ENCODE data around the gene MS4A2.
"Not testable (repeated sequence)": the region's sequence is repeated elsewhere in the genome, so short reads cannot be mapped to it uniquely, and the experiment has no call there.

The MS4A2 gene
- 0 to 0.10 (median 0.04) reads per million in 4 experiments for total RNA-seq

GRCh38 chr11:60088364-60088763 is at the start of gene MS4A2:
MS4A2 (plus strand) TSS chr11:60088664; CDS start chr11:60088766, 102 bp downstream.
- DNase-seq = no peak

GRCh38 chr11:60040109-60040508 is 48.4 kb upstream of the MS4A2 start, which contains the start of gene OOSP2:
OOSP2 (plus strand) TSS chr11:60040409; CDS start chr11:60040460, 51 bp downstream.
- no peak for DNase-seq

GRCh38 chr11:60050422-60050821 is 38.0 kb upstream of the MS4A2 start:
- DNase-seq = not testable (repeated sequence)

GRCh38 chr11:60050839-60051238 is 37.6 kb upstream of the MS4A2 start:
- not testable (repeated sequence) for DNase-seq

- no peak for DNase-seq
These were observed 32.0 kb upstream of the MS4A2 start, which contains the start of gene MS4A3 for GRCh38 chr11:60056349-60056969. MS4A3 (plus strand) TSS chr11:60056665; CDS start chr11:60061161, 4,496 bp downstream.

GRCh38 chr11:60059052-60059451 is 29.4 kb upstream of the MS4A2 start:
- DNase-seq = no peak

GRCh38 chr11:60059521-60060240 is 28.8 kb upstream of the MS4A2 start:
- DNase-seq = no peak

- DNase-seq = no peak
These were observed 24.4 kb upstream of the MS4A2 start for GRCh38 chr11:60064111-60064510.

- DNase-seq = no peak
These were observed 22.7 kb upstream of the MS4A2 start for GRCh38 chr11:60065801-60066200.

GRCh38 chr11:60069450-60069849 is 19.0 kb upstream of the MS4A2 start:
- DNase-seq = no peak

- DNase-seq = not testable (repeated sequence)
These were observed 16.8 kb upstream of the MS4A2 start for GRCh38 chr11:60071644-60072043.

- no peak for DNase-seq
These were observed 11.1 kb upstream of the MS4A2 start for GRCh38 chr11:60077216-60077817.

- no peak for DNase-seq
These were observed 10.5 kb upstream of the MS4A2 start for GRCh38 chr11:60077981-60078380.

- DNase-seq = no peak
These were observed 9.7 kb upstream of the MS4A2 start for GRCh38 chr11:60078745-60079144.

- DNase-seq = no peak
These were observed 7.9 kb upstream of the MS4A2 start for GRCh38 chr11:60080535-60080934.

GRCh38 chr11:60084631-60085273 is 3.7 kb upstream of the MS4A2 start:
- no peak for DNase-seq

GRCh38 chr11:60085909-60086308 is 2.6 kb upstream of the MS4A2 start:
- no peak for DNase-seq

GRCh38 chr11:60087239-60087638 is 1.2 kb upstream of the MS4A2 start:
- no peak for DNase-seq

- no peak for DNase-seq
These were observed 7.1 kb downstream of the MS4A2 start for GRCh38 chr11:60095477-60096120.

- no peak for DNase-seq
These were observed 8.7 kb downstream of the MS4A2 start for GRCh38 chr11:60097189-60097588.

- DNase-seq = no peak
These were observed 10.0 kb downstream of the MS4A2 start for GRCh38 chr11:60098508-60098907.

- no peak for DNase-seq
These were observed 12.1 kb downstream of the MS4A2 start for GRCh38 chr11:60100516-60100915.

GRCh38 chr11:60101368-60101767 is 12.9 kb downstream of the MS4A2 start:
- not testable (repeated sequence) for DNase-seq
